ENCODE data around the gene RNF157.
A peak's percentile ranks its signal among the peaks of the same experiment; 100 is the strongest.
"Not testable (repeated sequence)": the region's sequence is repeated elsewhere in the genome, so short reads cannot be mapped to it uniquely, and the experiment has no call there.

Gene RNF157

DNA sequence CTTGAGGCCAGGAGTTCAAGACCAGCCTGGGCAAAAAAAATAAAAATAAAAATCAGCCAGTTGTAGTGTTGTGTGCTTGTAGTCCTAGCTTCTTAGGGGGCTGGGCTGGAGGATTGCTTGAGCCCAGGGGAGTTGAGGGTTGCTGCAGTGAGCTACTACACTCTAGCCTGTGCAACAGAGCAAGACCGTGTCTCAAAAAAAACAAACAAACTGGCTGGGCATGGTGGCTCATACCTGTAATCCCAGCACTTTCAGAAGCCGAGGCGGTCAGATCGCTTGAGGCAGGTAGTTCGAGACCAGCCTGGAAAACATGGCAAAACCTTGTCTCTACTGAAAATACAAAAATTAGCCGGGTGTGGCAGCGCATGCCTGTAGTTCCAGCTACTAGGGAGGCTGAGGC is 19.9 kb upstream of the RNF157 start:
- TF ChIP-seq, protein P1, sequence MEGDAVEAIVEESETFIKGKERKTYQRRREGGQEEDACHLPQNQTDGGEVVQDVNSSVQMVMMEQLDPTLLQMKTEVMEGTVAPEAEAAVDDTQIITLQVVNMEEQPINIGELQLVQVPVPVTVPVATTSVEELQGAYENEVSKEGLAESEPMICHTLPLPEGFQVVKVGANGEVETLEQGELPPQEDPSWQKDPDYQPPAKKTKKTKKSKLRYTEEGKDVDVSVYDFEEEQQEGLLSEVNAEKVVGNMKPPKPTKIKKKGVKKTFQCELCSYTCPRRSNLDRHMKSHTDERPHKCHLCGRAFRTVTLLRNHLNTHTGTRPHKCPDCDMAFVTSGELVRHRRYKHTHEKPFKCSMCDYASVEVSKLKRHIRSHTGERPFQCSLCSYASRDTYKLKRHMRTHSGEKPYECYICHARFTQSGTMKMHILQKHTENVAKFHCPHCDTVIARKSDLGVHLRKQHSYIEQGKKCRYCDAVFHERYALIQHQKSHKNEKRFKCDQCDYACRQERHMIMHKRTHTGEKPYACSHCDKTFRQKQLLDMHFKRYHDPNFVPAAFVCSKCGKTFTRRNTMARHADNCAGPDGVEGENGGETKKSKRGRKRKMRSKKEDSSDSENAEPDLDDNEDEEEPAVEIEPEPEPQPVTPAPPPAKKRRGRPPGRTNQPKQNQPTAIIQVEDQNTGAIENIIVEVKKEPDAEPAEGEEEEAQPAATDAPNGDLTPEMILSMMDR (IDR thresholded peaks at IDR 0.05; ENCODE audit: low read length, missing control alignments), result no peak
- no peak for DNase-seq (ENCODE audit: low read depth)
- no peak overlapping the region for H3K4me3 ChIP-seq (replicated peaks; ENCODE audit: low read depth, low read length)

DNA sequence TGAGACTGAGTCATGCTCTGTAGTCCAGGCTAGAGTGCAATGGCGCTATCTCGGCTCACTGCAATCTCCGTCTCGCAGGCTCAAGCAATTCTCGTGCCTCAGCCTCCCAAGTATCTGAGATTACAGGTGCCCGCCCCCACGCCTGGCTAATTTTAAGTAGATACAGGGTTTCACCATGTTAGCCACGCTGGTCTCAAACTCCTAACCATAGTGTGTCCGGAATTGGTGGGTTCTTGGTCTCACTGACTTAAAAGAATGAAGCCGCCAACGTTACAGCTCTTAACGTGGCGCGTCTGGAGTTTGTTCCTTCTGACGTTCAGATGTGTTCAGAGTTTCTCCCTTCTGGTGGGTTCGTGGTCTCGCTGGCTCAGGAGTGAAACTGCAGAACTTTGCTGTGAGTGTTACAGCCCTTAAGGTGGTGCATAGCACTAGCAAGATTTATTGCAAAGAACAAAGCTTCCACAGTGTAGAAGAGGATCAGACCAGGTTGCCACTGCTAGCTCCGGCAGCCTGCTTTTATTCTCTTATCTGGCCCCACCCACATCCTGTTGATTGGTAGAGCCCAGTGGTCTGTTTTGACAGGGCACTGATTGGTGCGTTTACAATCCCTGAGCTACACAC is 16.2 kb upstream of the RNF157 start:
- DNase-seq (ENCODE audit: low read depth); H3K4me3 ChIP-seq (replicated peaks; ENCODE audit: low read depth, low read length): not testable (repeated sequence)

DNA sequence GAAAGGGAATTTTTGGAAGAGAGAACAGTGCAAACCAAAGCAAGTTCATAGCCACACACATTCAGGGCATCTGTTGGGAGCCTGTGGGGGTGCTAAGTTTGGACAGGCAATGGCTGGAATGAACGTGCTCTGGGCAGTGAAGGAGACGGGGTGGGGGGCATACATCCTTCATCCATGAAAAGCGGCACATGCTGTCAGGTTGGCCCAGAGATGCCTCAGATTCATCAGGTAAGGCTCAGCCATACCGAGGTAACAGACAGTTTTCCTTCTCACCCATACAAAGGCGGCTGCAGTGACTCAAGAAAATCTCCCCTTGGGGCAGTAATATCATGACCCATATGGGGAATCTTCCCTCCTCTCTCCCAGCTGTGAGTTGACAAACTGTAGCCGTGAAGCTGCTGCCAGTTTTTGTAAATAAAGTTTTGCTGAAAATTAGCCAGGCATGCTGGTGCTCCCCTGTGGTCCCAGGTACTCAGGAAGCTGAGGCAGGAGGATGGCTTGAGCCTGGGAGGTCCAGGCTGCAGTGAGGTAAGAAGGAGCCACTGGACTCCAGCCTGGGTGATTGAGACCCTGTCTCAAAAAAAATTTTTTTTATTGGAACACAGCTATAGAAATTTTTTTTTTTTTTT is 15.6 kb upstream of the RNF157 start:
- H3K4me3 ChIP-seq (replicated peaks; ENCODE audit: low read depth, low read length), result no peak overlapping the region
- DNase-seq (ENCODE audit: low read depth), result no peak
- TF ChIP-seq, protein P1 (IDR thresholded peaks at IDR 0.05; ENCODE audit: low read length, missing control alignments), result no peak

DNA sequence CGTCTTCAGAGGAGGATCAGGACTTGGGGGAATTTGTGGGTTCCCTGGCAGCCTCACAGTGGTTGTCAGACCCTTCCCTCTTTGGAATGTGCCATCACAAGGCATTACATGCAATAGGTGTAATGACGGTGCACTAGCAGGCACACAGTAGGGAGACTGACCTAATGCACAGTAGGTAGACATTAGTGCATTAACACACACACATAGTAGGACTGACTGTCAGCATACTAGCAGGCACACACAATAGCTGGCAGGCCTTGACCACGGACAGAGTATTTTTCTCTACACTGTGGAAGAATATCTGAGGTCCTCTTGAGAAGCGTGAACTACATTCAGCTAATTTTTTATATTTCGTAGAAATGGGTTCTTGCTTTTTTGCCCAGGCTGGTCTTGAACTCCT is 14.0 kb upstream of the RNF157 start:
- TF ChIP-seq, protein P1 (IDR thresholded peaks at IDR 0.05; ENCODE audit: low read length, missing control alignments), result no peak

DNA sequence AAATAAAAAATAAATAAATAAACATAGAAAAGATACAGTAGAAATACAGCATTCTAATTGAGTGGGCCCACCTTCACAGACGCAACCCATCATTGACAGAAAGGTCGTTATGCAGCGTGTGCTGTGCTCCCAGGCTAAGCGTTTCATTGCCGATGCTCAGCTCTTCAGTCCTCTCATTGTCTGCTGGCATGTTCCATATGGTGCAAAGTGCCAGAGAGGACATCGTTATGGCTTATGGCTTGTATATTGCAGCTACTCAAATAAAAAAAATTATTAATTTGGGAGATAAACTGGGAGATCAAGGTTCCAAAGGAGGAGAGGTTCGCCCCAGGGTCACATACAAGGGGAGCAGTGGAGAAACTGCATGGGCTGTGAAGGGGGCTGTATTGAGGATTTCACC is 13.5 kb upstream of the RNF157 start:
- no peak overlapping the region for H3K4me3 ChIP-seq (replicated peaks; ENCODE audit: low read depth, low read length)
- no peak for DNase-seq (ENCODE audit: low read depth)
- TF ChIP-seq, protein P1 (IDR thresholded peaks at IDR 0.05; ENCODE audit: low read length, missing control alignments), result no peak

More for the DNA sequence above, 14.0 kb upstream of the RNF157 start:
- DNase-seq (ENCODE audit: low read depth), result no peak
- H3K4me3 ChIP-seq (replicated peaks; ENCODE audit: low read depth, low read length), result no peak overlapping the region

DNA sequence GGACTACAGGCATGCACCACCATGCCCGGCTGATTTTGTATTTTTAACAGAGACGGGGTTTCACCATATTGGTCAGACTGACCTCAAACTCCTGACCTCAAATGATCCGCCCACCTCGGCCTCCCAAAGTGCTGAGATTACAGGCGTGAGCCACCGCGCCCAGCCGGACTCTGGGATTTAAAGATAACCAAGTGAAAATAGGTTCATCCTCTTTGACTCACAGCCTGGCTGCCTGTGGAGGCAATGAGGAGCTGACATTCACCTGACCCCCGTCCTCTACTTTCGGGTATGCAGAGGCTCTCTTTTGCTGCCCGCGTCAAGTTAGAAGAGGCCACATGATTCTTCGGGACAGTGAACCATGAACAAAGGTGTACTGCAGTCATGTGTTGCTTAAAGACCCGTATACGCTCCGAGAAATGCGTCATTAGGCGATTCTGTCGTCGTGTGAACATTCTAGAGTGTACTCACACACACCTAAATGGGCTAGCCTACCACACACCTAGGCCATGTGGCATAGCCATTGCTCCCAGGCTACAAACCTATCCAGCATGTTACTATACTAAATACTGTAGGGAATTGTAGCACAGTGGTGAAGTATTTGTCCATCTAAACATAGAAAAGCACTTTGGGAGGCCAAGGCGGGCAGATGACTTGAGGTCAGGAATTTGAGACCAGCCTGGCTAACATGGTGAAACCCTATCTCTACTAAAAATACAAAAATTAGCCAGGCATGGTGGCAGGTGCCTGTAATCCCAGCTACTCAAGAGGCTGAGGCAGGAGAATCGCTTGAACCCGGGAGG is 12.9 kb upstream of the RNF157 start:
- not testable (repeated sequence) for DNase-seq (ENCODE audit: low read depth); H3K4me3 ChIP-seq (replicated peaks; ENCODE audit: low read depth, low read length)

DNA sequence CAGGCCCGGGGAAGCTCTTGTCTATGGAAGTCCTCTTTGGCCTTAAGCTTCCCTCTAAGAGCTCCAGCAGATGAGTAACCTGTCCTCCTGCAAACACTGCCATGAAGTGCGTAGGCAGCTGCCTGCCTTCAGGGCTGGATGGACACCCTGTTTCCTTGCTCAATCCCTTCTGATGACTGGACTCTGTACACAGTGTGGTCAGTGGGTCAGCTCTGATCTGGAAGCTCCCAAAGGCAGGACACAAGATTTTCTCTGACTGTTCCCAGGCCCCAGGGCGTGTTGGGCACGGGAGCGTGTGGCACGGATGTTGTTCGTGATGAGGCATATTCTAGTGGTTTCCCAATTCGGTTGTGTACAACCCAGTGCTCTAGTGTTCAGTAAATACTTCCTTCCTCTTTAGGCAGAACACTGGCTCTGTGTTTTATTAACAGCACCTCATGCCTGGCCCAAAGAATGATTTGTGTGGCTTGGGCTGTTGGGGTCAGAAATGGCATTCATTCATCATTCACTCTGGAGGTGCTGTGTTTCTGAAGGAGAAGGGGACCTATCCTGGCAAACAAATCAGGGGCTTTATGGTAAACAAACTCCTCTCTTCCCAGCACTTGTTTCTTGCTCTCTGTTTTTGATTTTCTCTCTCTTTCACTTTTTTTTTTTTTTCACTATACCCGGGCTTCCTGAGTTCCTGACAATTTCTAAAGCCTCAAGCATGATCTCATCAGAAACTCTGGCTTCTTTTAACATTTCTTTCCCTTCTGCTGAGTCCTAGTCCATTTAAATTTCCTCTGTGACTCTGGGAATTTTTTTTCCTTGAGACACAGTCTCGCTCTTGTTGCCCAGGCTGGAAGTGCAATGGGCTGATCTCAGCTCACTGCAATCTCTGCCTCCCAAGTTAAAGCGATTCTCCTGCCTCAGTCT is 12.0 kb upstream of the RNF157 start:
- DNase-seq (ENCODE audit: low read depth), result peak; percentile 64
- TF ChIP-seq, protein P1 (IDR thresholded peaks at IDR 0.05; ENCODE audit: low read length, missing control alignments), result no peak
- H3K4me3 ChIP-seq (replicated peaks; ENCODE audit: low read depth, low read length), result no peak overlapping the region

All from fibroblast of pulmonary artery (primary cell).